ENCODE data around the gene TWF2.

DNA sequence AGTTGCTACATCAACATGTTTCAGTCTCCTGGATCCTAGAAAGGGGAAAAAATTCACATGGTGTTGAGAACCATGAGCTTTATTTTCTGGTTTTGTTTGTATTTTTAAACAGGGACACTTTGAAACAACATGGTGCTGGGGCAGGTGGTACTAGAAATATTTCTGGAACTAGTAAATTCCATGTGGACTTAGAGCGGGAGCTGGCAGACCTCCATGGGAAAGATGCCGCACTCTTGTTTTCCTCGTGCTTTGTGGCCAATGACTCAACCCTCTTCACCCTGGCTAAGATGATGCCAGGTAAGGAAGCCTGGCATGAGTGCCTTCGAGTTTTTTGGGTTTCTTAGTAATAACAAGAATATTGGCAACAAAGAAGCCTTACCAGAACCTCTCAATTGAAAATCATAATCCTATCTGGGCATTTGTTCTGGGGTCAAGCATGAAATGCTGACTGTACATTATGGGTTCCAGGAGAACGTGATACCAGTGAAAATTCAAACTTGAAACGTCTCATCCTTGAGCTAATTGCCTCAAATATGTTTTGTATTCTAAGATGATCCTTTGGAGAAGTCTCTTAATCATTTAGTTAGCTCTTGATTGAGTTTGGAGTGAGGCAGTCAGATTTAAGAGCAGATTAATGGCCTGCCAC is 33.1 kb downstream of the TWF2 start:
- TF ChIP-seq ZBTB7A (IDR thresholded peaks at IDR 0.05; ENCODE audit: low read depth): no peak
- TF ChIP-seq TEAD4 (IDR thresholded peaks at IDR 0.05): no peak
- no peak for TF ChIP-seq TAF1 (IDR thresholded peaks at IDR 0.05; ENCODE audit: low read depth)
- TF ChIP-seq EP300 (IDR thresholded peaks at IDR 0.05; ENCODE audit: borderline replicate concordance): no peak
- no peak for TF ChIP-seq CEBPB (IDR thresholded peaks at IDR 0.05)
- TF ChIP-seq TCF12 (IDR thresholded peaks at IDR 0.05; ENCODE audit: low read depth): no peak
- TF ChIP-seq FOXM1 (IDR thresholded peaks at IDR 0.05; ENCODE audit: borderline replicate concordance, low read depth): no peak
- TF ChIP-seq, protein P1, sequence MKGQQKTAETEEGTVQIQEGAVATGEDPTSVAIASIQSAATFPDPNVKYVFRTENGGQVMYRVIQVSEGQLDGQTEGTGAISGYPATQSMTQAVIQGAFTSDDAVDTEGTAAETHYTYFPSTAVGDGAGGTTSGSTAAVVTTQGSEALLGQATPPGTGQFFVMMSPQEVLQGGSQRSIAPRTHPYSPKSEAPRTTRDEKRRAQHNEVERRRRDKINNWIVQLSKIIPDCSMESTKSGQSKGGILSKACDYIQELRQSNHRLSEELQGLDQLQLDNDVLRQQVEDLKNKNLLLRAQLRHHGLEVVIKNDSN (IDR thresholded peaks at IDR 0.05): no peak
- TF ChIP-seq, protein P2, sequence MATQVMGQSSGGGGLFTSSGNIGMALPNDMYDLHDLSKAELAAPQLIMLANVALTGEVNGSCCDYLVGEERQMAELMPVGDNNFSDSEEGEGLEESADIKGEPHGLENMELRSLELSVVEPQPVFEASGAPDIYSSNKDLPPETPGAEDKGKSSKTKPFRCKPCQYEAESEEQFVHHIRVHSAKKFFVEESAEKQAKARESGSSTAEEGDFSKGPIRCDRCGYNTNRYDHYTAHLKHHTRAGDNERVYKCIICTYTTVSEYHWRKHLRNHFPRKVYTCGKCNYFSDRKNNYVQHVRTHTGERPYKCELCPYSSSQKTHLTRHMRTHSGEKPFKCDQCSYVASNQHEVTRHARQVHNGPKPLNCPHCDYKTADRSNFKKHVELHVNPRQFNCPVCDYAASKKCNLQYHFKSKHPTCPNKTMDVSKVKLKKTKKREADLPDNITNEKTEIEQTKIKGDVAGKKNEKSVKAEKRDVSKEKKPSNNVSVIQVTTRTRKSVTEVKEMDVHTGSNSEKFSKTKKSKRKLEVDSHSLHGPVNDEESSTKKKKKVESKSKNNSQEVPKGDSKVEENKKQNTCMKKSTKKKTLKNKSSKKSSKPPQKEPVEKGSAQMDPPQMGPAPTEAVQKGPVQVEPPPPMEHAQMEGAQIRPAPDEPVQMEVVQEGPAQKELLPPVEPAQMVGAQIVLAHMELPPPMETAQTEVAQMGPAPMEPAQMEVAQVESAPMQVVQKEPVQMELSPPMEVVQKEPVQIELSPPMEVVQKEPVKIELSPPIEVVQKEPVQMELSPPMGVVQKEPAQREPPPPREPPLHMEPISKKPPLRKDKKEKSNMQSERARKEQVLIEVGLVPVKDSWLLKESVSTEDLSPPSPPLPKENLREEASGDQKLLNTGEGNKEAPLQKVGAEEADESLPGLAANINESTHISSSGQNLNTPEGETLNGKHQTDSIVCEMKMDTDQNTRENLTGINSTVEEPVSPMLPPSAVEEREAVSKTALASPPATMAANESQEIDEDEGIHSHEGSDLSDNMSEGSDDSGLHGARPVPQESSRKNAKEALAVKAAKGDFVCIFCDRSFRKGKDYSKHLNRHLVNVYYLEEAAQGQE (IDR thresholded peaks at IDR 0.05; ENCODE audit: low read depth): no peak
